NCI-H524 (cell line): ENCODE measurements around the gene CIBAR2.
A peak's percentile ranks its signal among the peaks of the same experiment; 100 is the strongest.

Experiments used
- DNase-seq, 2 experiments: peaks; one replicate each; lab custom pipeline; 2025; lab: John Stamatoyannopoulos, UW

The CIBAR2 gene

DNA sequence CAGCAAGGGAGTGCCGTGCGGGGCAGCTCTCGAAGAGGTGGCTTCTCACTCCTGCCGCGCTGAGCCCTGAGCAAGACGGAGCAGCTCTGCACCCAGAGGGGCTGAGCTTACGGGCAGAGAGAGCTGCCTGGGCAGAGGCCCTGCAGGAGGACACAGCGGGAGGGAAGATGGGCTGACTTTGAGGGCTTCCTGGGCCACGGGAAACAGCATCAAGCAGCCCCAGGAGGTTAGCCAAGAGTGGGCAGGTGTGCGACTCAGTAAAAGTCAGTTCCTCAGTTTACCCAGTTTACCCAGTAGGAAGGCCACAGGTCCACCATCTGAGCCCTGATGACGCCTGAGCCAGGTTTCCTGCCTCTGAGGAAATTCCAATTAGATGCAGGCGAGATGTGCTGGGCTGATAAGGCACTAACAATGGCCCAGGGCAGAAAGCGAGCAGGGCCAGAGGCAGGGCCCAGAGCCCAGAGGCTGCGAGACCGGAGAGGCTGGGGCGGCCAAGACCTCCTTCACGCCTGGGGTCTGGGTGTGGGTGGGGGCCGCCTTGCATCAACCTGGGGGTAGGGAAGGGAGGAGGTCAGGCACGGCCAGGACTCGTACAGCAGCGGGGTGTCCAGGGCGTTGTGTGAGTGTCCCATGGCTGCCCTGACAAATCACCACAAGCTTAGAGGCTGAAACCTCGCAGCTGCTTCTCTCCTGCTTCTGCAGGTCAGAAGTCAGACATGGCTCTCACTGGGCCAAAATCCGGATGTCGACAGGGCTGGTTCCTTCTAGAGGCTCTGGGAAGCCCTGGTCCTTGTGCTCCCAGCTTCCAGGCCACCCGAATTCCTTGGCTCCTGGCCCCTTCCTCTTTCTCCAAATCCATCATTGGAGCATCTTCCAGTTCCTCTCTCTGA is 32.0 kb upstream of the CIBAR2 start:
- DNase-seq, result no peak

DNA sequence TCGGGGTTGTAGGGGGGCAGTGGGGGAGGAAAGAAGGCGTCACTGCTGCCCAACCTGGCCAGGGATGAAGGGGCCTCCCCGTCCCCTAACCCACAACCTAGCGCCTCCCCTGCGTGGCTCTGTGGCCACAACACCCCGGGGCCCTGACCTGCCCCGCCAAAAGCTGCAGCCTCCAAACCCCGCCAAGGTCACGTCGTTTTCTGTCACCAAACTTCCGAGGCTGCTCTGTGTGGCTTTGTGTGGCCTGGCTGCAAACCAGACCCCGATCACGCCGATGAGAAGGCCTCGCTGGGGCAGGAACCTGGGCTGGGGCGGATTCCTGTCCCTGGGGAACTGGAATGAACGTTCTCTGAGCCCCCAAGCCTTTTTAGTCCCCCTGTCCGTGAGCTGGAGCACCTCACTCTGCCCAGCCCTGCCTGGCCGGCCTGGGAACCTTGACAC is 30.5 kb upstream of the CIBAR2 start:
- DNase-seq, result no peak

DNA sequence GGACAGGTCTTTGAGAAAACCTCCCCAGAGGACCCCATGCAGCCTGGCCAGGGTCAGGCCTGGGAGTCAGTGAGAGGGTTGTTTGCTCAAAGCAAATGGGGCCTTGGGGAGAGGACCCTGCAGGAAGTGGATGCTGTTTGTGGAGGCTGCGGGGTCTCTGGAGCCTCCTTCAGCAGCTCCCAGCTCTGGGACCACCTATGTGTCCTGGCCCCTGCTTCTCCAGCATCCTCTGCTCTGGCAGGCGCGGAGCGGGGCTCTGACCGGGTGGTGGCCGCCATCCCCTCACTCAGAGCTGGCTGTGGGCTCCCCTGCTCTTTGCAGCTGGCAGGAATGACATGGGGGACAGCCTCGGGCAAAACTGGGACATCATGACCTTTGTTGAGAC is 29.8 kb upstream of the CIBAR2 start:
- DNase-seq, result no peak

DNA sequence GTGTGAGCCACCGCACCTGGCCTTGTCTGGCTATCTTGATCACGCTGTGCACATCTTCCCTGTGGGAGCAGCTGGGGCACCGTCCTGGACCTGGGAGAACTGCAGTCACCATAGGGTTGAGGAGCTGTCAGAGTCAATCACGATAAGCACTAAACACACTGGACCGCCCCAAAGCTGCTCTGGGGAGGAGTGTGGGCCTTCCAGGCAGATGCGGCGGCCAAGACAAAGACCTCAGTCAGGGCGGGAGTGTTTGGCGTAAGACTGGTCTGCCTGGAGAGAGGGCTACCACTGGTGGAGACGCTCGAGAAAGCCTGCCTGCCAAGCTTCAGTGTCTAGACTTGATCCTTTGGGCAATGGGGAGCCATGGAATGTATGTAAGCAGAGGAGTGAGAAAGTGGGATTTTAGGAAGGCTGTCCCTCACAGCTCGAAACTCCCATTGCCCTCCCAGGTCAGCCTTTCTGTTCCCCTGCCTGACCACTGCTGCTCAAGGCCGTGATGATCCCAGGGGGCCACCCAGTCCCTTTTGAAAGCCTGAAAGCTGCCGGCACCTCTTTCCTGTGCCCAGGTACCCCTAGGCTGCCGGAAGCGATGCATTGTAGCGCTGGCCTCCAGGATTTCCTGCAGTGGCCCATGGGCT is 29.3 kb upstream of the CIBAR2 start:
- DNase-seq, result no peak

DNA sequence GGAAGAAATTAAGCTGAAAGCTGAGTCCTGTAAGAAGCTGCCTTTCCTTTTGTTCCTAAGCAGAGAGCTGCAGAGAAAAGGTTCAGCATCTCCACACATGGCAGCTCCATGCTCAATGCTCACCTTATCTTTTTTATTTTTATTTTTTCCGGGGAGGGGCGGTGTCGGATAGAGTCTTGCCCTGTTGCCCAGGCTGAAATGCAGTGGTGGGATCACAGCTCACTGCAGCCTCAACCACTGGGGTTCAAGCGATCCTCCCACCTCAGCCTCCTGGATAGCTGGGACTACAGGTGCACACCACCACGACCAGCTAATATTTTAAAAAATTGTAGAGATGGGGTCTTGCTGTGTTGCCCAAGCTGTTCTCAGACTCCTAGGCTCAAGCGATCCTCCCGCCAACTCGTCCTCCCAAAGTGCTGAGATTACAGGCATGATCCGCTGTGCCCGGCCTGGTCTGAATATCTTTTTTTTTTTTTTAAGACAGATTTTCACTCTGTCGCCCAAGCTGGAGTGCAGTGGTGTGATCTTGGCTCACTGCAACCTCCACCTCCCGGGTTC is 28.3 kb upstream of the CIBAR2 start:
- DNase-seq, result no peak

DNA sequence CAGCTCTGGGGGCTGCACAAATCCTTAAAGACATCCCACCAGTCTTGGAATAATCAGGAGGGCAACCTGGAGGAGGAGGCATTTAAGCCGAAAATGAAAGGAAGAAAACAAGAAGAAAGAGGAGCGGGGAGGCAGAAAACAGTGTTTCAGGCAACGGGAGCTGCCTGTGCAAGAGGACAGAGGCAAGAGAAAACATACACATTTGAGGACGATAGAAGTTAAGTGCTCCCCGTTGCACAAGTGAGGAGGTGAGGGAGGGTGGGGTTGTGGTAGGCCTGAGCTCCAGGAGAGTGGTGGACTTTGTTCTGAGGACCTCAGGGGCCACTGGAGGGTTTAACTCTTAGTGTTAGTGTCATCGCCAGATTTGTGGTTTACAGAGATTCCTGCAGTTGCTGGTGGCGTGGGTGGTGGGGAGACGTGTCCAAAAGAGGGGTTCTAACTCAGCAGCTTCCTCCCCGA is 27.6 kb upstream of the CIBAR2 start:
- no peak for DNase-seq

DNA sequence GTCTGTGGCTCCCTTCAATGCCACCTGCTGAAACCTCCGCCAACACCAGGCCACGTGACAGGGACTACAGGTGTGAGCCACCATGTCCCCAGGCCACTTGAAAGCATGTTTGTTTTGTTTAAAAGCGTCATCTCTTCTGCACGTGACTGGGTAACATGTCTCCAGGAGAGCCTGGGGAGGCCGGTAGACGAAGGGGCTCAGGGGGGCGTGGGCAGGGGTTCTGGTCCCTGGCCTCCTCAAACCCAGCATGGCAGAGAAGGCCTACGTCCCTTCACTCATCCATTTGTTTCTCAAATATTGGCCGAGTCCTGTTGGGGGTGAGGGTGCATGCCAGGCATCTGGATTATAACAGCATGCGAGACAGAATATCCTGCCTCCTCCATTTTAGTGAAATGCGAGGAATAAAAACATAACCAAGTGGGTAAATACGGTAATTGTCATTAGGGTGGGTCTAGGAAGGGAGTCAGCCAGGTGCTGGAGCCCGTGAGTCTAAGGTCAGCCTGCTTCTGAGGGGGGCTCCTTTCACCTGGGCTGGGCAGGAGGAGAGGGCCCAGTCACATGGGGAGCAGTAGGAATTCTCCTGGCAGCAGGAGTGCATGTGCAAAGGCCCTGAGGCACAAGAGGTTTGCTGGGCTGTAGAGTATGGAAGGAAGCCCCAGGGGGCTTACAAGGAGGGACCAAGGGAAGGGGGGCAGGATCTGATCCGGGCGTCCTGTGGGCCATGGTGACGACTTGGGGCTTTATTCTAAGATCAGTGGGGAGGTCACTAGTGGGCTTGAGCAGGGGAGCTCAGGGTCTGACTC is 26.8 kb upstream of the CIBAR2 start:
- no peak for DNase-seq

DNA sequence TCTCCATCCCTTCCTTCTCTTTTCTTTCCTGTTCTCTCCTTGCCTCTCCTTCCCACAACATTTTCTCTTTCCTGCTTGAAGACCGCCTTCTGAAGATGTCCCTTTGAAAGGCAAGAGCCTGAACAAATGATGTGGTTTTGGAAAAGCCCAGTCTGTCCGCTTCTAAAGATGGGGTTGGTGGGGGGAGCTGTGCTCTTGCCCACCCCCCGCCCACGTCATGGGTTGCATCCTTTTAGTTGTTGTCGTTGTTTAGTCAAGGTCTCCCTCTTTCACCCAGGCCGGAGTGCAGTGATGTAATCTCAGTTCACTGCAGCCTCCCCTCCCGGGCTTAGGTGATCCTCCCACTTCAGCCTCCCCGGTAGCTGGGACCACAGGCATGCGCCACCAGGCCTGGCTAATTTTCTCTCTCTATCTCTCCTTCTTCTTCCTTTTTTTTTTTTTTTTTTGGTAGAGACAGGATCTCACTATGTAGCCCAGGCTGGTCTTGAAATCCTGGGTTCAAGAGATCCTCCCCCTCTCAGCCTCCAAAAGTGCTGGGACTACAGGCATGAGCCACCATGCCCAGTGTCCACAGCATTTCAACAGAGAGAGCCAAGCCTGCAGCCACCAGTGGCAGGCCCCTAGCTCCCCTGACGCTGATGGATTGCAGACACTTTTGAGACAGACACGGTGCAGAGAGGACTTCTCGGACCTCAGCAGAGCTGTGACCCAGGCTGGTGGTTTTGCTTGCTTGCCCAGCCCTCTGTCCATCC is 26.0 kb upstream of the CIBAR2 start:
- DNase-seq, result no peak

DNA sequence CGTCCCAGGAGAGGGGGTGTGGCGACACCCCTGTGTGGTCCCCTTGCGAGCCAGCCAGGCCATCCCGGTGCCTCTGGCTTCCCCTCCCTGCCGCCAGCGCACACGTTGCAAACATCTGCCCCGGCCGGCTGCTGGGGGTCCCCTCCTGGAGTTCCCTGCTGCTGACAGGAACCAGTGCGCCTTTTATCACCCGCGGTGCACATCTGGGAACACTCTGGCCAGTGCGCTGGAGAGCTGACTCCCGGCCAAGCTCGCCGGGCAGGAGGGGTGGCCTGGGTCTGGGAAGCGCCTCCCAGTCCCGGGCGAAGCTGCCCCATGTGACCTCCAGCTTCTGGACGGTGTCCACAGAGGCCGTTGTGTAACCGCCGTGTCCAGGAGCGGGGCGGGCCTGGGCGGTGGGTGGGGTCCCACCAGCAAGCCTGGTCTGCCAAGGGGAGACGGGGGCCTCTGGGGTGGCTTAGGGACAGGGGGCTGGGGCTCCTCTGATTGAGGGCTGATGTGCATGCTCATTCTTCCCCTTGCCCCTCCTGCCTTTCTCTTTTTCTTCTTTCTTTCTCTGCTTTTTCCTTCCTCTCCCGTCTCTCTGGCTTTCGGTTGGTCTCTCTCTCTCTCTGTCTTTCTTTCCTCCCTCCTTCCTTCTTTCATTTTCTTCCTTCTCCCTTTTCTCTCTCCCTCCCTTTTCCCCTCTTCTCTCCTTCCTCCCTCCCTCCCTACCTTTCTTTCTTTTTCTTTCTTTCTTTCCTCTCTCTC is 25.2 kb upstream of the CIBAR2 start:
- no peak for DNase-seq

DNA sequence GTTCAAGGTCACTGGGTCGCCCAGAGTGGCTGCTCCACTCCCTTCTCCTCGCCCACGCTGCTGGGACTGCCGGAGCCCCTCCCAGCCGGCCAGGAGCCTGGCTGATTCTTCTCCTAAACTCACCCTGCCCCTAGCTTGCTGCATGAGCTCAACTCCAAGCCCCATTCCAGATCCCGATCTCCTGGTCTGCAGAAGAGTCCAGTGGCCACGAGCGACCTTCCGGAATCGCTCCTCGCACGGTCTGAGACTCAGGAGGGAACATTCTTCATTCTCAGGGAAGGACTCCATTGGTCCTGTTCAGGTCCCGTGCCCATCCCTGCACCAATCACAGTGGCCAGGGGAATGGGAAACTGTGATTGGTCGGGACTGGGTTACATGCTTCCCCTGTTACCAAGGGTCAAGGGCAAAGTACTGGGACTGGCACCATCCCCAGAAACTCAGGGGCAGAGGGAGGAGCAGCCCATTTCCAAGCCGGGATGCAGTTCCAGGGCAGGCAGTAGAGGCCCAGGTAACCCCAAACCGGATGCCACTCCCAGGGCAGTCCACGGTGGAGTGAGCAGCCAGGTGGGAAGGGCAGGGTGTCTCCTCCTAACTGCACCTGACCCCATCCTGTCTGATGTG is 24.5 kb upstream of the CIBAR2 start:
- peak in 1 of 2 experiments; percentile 59 for DNase-seq

DNA sequence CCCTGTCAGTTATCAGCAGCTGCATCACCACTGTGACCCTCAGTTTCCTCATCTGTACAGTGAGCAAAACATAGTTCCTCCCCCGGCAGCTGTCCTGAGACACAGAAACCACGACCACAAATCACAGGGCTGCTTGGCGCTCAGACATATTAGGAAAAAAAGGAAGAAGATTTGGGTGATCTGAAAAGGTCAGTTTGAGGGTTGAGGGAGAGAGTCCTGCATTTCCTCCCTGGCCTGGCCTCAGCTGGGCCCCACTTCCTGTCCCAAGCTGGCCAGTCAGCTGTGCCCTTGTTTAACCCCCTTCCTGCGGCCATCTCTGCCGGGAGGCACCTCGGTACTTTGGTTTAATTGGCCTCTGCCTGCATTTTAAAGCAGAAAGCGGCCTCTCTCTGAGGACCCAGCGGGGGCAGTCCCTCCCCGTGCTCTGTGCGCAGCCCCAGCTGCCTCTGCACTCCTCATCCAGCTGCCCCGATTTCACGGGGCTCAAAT is 24.0 kb upstream of the CIBAR2 start:
- DNase-seq, result no peak

DNA sequence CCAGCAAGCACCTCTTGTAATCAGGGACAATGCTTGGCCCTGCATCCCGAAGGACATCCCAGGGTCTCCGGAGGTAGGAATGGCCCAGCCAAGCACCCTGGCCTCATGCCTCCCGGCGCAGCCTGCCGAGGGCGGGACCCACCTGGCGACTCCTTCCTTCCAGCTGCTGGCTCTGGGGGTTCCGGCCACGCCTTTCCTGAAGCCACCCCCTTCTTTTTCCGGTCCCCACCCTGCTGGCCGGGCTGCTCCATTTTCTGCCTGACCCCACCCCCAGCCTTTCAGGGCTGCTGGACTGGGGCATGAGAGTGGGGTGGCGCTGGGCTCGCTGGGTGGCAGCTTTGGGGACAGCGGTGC is 22.5 kb upstream of the CIBAR2 start:
- DNase-seq, result no peak

DNA sequence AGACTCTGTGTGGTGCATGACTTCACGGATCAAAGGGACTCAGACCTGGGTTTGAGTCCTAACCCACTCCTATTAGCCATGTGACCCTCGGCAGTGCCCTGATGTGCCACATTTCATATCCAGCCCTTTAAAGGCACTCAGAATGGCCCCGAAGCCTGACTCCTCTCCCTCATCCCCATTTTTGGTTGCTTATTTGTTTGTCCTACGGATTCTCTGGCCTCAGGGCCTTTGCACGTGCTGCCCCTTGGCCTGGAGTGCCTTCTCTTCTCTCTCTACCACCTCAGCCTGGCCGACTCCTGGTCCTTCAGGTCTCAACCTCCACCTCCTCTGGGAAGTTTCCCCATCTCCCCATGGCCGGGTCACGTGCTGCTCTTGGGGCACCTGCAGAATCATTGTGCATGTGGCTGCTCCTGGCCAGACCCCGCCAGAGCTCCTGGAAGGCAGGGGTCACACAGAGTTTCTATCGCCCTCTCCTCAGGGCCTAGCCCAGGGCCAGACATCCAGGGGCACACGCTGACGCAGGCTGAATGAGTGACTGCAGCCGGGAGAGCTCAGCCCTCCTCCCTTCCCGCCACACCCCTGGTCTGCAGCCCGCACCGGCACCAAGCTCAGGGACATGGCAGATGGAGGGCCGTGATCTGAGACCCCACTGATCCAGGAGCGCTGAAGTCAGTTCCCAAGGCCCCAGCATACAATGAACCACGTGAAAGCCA is 22.0 kb upstream of the CIBAR2 start:
- no peak for DNase-seq

DNA sequence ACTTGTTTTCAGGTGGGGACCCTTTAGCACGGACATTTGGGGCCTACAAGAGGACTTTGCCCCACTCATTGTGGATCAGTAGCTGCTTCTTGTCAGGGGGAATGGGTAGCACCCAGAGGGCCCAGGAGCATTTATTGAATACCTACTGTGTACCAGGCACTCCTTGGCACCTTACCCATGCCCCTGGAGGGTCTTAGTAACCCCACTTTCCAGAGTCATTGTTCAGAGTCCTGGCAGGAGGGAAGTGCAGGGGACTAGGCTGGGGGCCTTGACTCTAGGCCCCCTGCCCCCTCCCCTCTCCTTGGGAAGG is 21.0 kb upstream of the CIBAR2 start:
- no peak for DNase-seq

DNA sequence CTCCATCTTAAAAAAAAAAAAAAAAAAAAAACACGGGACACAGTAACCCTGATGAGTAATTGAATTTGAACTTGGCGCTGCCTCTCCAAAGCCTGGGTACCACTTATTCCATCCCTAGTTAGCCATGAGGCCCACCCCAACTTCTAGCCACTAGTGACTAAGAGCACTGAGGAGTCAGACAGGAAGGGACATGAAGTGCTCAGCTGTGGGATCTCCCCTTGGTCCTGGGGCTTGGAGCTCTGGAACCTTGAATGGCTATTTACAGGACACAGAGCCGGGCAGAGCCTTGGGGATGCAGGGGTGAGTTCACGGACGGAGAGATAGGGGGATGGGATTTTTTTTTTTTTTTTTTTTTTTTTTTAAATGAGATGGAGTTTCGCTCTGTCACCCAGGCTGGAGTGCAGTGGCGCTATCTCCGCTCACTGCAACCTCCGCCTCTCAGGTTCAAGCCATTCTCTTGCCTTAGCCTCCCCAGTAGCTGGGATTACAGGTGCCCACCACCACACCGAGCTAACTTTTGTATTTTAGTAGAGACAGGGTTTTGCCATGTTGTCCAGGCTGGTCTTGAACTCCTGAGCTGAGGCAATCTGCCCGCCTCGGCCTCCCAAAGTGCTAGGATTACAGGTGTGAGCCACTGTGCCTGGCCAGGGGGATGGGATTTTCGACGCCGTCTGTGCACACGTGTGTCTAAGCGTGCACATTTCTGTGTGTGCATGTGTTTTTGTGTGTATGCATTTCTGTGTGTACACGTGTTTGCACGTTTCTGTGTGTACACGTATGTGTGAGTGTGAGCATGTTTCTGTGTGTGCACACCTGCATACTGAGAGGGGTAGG is 20.4 kb upstream of the CIBAR2 start:
- DNase-seq, result no peak

DNA sequence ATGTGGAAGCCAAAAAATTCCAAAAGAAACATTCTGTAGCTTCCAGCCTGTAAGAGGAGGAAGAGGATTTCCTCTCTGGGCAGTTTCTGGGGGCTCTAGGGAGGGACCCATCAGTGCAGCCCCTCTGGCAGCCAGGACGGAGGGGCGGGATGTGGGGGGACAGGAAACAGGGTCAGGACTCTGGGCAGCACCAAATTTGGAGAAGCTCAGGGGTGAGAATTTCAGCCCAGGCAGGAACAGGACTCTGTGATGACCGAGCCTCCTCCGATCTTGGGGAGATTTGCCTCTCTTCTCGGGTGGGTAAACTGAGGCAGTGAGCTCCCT is 18.4 kb upstream of the CIBAR2 start:
- DNase-seq, result no peak

DNA sequence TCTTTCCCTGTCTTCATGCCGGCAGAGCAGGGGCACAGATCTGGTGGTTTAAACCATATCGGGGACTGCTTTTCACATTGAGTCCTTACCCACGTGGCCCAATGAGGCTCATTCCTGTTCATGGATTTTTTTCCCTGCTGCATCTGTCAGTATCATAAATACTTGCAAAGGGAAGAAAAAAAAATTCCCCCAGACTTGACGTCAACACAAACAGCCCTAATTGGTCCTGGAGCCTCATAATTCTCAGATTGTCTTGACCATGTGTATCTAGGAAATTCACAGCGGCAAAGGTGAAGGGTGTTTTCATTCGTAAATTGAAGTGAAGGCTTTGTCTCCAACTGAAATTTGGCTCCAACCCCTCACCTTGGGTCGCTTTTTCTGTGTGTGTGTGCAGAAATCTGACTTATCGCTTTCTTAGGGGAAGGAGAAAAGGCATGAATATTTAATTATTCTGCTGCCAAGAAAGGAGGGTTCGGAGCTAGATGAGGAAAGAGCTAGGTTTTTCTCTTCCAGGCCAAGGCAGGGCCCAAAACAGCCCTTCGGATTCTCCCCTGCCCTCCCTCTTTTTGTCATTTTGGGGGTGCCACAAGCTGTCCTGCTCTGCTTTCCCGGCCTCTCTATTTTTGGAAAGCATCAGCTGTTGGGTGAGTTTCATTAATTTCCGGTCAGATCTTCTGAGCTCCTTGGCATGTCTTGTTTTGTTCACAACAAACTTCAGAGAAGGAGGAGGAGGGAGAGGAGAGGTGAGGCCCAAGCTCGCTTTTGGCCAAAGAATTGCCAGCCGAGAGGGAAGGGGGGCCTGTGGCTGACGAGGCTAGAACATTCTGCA is 17.8 kb upstream of the CIBAR2 start:
- no peak for DNase-seq
